Measurements from ENCODE around the gene CDH23. TPM values are rescaled to one million over a fixed set of nuclear protein-coding genes. Genes with fewer than 3 reads are reported as not detected.

The CDH23 gene
- total and polyA plus RNA-seq, 9 of the 15 experiments (the other 6 are each of a cell fraction or from before 2014, with no cell fraction given) = 0.18 to 1.2 (median 0.47) TPM

DNA sequence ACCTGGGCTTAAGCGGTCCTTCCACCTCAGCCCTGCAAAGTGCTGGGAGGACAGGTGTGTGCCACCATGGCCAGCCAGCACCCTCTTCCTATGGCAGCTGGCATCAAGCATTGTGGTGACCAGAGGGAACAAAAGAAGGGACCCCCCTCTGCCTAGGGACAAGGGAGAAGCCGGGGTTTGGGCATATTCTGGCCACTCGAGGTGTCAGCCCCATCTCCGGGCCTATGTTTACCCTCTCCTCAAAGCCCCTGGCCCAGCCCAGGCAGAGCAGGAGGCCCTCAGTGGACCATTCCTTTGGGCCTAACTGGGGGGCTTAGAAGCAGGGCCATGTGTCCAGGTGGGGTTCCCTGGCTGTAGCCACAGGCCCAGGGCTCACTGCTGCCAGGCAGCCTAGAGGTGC, 352.7 kb downstream of the CDH23 start:
- POLR2A ChIA-PET = interaction anchor here (0.7 to 1.0 kb wide), 4 partner anchors 9 to 57 kb away, joined by 3 to 4 read pairs (median 3); partner anchors contain the start of gene VSIR

More for the DNA sequence above, 352.7 kb downstream of the CDH23 start:
- CTCF ChIA-PET (ENCODE audit: low intra/inter-chr PET ratio) = no interaction called here
- in situ Hi-C loops (cut with MboI) = no loop called here
- no peak overlapping the region for H3K4me2 ChIP-seq (ENCODE audit: insufficient read depth, low read length)
- no peaks in the 10 kb centered on the region for H3K27me3 ChIP-seq (ENCODE audit: control insufficient read depth in 2 of 2, insufficient read depth in 2 of 2, low read length in 2 of 2)
- peak overlapping the region in 1 of 2 experiments; percentile 41; a peak in 2 of 4 replicates for H3K9ac ChIP-seq (ENCODE audit: insufficient read depth in 1 of 2, low read depth in 2 of 2, low read length in 2 of 2)
- peaks cover 3% of the 10 kb centered on the region for H3K9me1 ChIP-seq (ENCODE audit: control insufficient read depth, insufficient read depth, low read length)
- H3K27ac ChIP-seq (ENCODE audit: extremely low read depth, low read depth, low read length) = peak overlapping the region; percentile 64; the same call in 1 of the 3 replicates
- H3K36me3 ChIP-seq (ENCODE audit: control insufficient read depth, insufficient read depth, low read length) = no peaks in the 10 kb centered on the region
- no peak overlapping the region for H3K4me3 ChIP-seq
- no peaks in the 10 kb centered on the region for H3K79me2 ChIP-seq (ENCODE audit: control insufficient read depth, insufficient read depth, low read length)
- intact Hi-C loops (cut with micrococcal nuclease) = loop anchor here (5.0 kb wide), 1 partner anchor 112 kb away; no protein-coding TSS in a partner anchor
- H3K4me1 ChIP-seq (replicated peaks in 1 of 2; ENCODE audit: control insufficient read depth in 2 of 2, insufficient read depth in 2 of 2, low read length in 2 of 2) = peaks cover 71 to 89% of the 10 kb centered on the region in 2 experiments
- H4K20me1 ChIP-seq (replicated peaks; ENCODE audit: control insufficient read depth, insufficient read depth, low read length) = no peaks in the 10 kb centered on the region
- DNase-seq (ENCODE audit: extremely low read depth in 1 of 4, low spot score in 3 of 4) (no peak), FAIRE-seq (no peak), ATAC-seq (no peak)
- H3K9me3 ChIP-seq (replicated peaks; ENCODE audit: control insufficient read depth, insufficient read depth, low read depth, low read length) = no peaks in the 10 kb centered on the region
- 77% methylated on average over 4 of the region's 4 CpGs for WGBS (ENCODE audit: insufficient coverage, low coverage, missing lambda C conversion rate)
- TF ChIP-seq TBL1XR1 (IDR thresholded peaks at IDR 0.05; ENCODE audit: low read length in 2 of 2) (no peak), TCF7L2 (IDR thresholded peaks at IDR 0.05; ENCODE audit: low read depth, low read length) (no peak), MIER1 (IDR thresholded peaks at IDR 0.05; ENCODE audit: low read depth) (no peak), ZNF584 (CRISPR knock-in tag; IDR thresholded peaks at IDR 0.05; ENCODE audit: low read depth) (peak; percentile 8; the same call in 1 of the 2 replicates), LCOR (CRISPR knock-in tag; IDR thresholded peaks at IDR 0.05) (no peak), ZNF140 (CRISPR knock-in tag; IDR thresholded peaks at IDR 0.05) (no peak)
- TF ChIP-seq, protein P1, sequence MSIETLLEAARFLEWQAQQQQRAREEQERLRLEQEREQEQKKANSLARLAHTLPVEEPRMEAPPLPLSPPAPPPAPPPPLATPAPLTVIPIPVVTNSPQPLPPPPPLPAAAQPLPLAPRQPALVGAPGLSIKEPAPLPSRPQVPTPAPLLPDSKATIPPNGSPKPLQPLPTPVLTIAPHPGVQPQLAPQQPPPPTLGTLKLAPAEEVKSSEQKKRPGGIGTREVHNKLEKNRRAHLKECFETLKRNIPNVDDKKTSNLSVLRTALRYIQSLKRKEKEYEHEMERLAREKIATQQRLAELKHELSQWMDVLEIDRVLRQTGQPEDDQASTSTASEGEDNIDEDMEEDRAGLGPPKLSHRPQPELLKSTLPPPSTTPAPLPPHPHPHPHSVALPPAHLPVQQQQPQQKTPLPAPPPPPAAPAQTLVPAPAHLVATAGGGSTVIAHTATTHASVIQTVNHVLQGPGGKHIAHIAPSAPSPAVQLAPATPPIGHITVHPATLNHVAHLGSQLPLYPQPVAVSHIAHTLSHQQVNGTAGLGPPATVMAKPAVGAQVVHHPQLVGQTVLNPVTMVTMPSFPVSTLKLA (conservative IDR thresholded peaks at IDR 0.05) = no peak
- TF ChIP-seq, protein P2, sequence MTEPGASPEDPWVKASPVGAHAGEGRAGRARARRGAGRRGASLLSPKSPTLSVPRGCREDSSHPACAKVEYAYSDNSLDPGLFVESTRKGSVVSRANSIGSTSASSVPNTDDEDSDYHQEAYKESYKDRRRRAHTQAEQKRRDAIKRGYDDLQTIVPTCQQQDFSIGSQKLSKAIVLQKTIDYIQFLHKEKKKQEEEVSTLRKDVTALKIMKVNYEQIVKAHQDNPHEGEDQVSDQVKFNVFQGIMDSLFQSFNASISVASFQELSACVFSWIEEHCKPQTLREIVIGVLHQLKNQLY (CRISPR knock-in tag; conservative IDR thresholded peaks at IDR 0.05) = 0 out of 4 replicates have a peak, but pooled peaks of 1 of the 2 experiments have one; percentile 10
- TF ChIP-seq, protein P3, sequence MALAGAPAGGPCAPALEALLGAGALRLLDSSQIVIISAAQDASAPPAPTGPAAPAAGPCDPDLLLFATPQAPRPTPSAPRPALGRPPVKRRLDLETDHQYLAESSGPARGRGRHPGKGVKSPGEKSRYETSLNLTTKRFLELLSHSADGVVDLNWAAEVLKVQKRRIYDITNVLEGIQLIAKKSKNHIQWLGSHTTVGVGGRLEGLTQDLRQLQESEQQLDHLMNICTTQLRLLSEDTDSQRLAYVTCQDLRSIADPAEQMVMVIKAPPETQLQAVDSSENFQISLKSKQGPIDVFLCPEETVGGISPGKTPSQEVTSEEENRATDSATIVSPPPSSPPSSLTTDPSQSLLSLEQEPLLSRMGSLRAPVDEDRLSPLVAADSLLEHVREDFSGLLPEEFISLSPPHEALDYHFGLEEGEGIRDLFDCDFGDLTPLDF (CRISPR knock-in tag; IDR thresholded peaks at IDR 0.05) = no peak
- no peak overlapping the region for H2AFZ ChIP-seq (ENCODE audit: low read depth, low read length)
- BruUV-seq (replicated peaks) = no TSS peak
